ENCODE measurements around the gene PPP4R3B. TPM values are rescaled to one million over a fixed set of nuclear protein-coding genes. Genes with fewer than 3 reads are reported as not detected.
"Not testable (repeated sequence)": the region's sequence is repeated elsewhere in the genome, so short reads cannot be mapped to it uniquely, and the experiment has no call there.

The PPP4R3B gene
- total RNA-seq, 3 donors from 2014 or later, result 56.4 to 91.3 (median 71.4) TPM

DNA sequence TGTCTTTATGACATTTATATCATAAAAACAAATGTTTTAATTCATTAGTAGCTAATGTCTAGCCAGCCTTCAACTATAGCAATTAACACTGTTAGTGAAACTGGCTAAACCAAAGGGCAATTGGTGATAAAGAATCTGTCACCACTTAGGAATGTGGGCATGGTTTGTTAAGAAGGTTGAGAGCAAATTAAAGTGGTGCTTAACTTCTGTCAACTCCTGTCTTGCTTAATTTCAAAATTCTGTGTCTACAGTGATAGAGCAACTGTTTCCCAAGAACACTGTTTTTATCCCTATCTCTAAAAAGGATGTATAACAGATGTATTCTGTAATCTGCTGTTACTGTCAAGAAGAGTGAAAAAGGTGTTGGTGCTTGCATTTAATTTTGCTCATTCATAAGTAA lies 61.4 kb downstream of the PPP4R3B start:
- no peak overlapping the region for H3K4me3 ChIP-seq
- no peaks in the 10 kb centered on the region for H3K36me3 ChIP-seq
- no peak for DNase-seq (ENCODE audit: low spot score in 2 of 2)
- no peak overlapping the region for H3K27ac ChIP-seq
- no peaks in the 10 kb centered on the region for H3K27me3 ChIP-seq
- no peak for TF ChIP-seq POLR2AphosphoS5 (IDR thresholded peaks at IDR 0.05)
- intact Hi-C loops (cut with DNase I; ENCODE audit: low total_unique reads), result no loop called here
- no peaks in the 10 kb centered on the region for H3K4me1 ChIP-seq
- H3K9me3 ChIP-seq, result peaks cover 0 to 3% of the 10 kb centered on the region in 2 donors

DNA sequence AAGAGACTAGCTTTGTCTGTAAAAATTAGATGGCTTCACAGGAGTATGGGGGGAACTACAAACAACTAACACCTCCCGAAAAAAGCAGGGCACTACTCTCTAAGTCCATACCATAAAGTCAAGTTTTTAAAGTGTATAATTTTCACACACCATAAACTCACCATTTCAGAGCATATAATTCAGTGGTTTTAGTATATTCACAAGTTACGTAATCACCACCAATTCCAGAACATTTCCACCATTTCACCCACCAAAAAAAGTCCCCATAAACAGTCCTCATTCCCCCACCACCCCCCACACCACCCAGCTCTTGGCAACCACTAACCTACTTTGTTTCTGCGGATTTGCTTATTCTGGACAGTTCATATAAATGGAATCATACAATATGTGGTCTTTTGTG lies 64.1 kb downstream of the PPP4R3B start:
- intact Hi-C loops (cut with DNase I; ENCODE audit: low total_unique reads), result no loop called here
- Histone ChIP-seq H3K4me1 (no peaks in the 10 kb centered on the region), H3K9me3 (no peaks in the 10 kb centered on the region), H3K4me3 (no peak overlapping the region), H3K27me3 (no peaks in the 10 kb centered on the region), H3K27ac (no peak overlapping the region), H3K36me3 (no peaks in the 10 kb centered on the region)
- no peak for DNase-seq (ENCODE audit: low spot score in 2 of 2)
- no peak for TF ChIP-seq CTCF (IDR thresholded peaks at IDR 0.05)
- no peak for TF ChIP-seq POLR2A (IDR thresholded peaks at IDR 0.05)
- no peak for TF ChIP-seq POLR2AphosphoS5 (IDR thresholded peaks at IDR 0.05)

DNA sequence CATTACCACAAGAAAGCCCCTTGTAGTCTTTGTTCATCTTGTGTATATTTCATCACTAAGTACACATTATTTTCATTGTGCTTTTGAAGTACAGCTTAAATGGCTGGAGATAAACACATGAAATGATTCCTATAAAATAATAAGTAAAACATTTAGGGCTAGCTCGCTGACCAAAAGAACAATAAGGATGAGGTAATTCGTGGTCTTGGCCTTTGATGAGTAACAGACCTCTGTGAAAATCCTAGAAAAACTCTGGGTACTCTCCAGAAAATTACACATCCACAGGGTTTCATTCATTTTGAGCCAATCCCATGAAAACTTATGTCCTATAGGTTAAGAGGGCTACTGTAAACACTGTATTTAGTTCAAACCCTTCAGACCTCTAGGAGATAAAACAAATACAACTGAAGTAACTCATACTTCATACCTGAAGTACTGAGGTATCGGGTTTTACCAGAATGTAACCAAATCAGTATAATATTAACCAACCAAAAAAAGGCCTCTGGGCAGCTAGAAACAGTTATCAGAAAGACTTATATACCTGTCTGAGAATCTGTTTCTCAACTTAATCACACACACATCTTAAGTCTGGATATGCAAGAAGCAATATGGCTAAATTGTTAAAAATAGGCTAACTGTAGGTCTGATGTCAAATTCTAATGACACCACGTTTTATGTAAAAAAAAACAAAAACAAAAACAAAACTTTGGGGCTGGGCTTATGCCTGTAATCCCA lies 66.9 kb downstream of the PPP4R3B start:
- no peaks in the 10 kb centered on the region for H3K27me3 ChIP-seq
- DNase-seq (ENCODE audit: low spot score in 2 of 2), result no peak
- TF ChIP-seq POLR2A (IDR thresholded peaks at IDR 0.05) (no peak), CTCF (IDR thresholded peaks at IDR 0.05) (no peak), POLR2AphosphoS5 (IDR thresholded peaks at IDR 0.05) (no peak)
- no peaks in the 10 kb centered on the region for H3K4me1 ChIP-seq
- intact Hi-C loops (cut with DNase I; ENCODE audit: low total_unique reads), result no loop called here
- H3K9me3 ChIP-seq, result no peaks in the 10 kb centered on the region
- no peak overlapping the region for H3K4me3 ChIP-seq
- H3K36me3 ChIP-seq, result no peaks in the 10 kb centered on the region
- no peak overlapping the region for H3K27ac ChIP-seq

DNA sequence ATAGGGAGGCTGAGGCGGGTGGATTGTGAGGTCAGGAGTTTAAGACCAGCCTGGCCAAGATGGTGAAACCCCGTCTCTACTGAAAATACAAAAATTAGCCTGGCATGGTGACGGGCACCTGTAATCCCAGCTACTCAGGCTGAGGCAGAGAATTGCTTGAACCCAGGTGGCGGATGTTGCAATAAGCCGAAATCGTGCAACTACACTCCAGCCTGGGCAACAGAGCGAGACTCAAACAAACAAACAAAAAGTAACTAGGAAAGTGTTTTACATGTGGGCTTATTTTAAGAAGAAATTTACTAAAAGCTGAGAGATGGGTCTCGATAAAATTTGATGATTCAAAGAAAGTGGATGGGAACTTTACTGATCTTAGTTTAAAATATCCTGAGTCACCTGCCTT lies 69.7 kb downstream of the PPP4R3B start:
- H3K4me3 ChIP-seq; intact Hi-C loops (cut with DNase I; ENCODE audit: low total_unique reads); H3K36me3 ChIP-seq; H3K27ac ChIP-seq; DNase-seq (ENCODE audit: low spot score in 2 of 2); H3K27me3 ChIP-seq; H3K9me3 ChIP-seq; H3K4me1 ChIP-seq: not testable (repeated sequence)

- Histone ChIP-seq H3K36me3 (no peaks in the 10 kb centered on the region), H3K4me1 (no peaks in the 10 kb centered on the region), H3K9me3 (no peaks in the 10 kb centered on the region), H3K27ac (no peak overlapping the region), H3K27me3 (no peaks in the 10 kb centered on the region), H3K4me3 (no peak overlapping the region)
- no peak for TF ChIP-seq CTCF (IDR thresholded peaks at IDR 0.05)
- no peak for TF ChIP-seq POLR2AphosphoS5 (IDR thresholded peaks at IDR 0.05)
- no peak for TF ChIP-seq POLR2A (IDR thresholded peaks at IDR 0.05)
- no peak for DNase-seq (ENCODE audit: low spot score in 2 of 2)
- intact Hi-C loops (cut with DNase I; ENCODE audit: low total_unique reads), result no loop called here
These were observed 70.4 kb downstream of the PPP4R3B start for GRCh38 chr2:55547001-55547400.

DNA sequence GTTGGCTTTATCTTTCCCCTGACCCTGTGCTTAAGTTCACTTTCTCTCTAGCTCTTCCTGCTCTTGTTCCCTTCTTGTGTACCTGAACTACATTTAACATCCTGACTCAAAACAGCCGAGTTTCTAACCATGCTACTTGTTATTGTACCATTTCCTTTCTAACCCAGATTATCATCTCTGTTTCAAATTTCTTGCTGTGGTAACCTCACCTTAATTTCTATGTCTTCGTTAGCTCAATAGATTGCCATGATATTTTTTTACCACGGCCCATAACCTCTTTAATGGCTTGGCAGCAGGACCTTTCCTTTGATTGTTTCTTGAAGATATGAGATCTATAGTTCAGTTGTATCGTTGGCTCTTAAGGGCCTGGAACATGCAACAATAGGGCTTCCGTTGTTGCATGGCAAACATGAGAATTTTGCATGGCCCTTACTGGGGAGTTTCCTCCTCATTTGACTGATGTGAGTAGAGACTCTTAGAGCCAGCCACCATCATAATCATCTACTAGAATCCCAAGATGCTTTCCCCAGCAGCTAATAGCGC lies 86.8 kb downstream of the PPP4R3B start:
- no peak for DNase-seq (ENCODE audit: low spot score in 2 of 2)
- Histone ChIP-seq H3K27me3 (no peaks in the 10 kb centered on the region), H3K4me3 (no peak overlapping the region), H3K4me1 (no peaks in the 10 kb centered on the region), H3K27ac (no peak overlapping the region), H3K9me3 (no peaks in the 10 kb centered on the region), H3K36me3 (peaks cover 4% of the 10 kb centered on the region)
- intact Hi-C loops (cut with DNase I; ENCODE audit: low total_unique reads), result loop anchor here (5.0 kb wide), 1 partner anchor 833 kb away; no protein-coding TSS in a partner anchor
- TF ChIP-seq POLR2AphosphoS5 (IDR thresholded peaks at IDR 0.05) (no peak), POLR2A (IDR thresholded peaks at IDR 0.05) (no peak), CTCF (IDR thresholded peaks at IDR 0.05) (no peak)

All from breast epithelium (tissue), 4 donors.